Measurements from ENCODE around the gene TSC1.

DNA sequence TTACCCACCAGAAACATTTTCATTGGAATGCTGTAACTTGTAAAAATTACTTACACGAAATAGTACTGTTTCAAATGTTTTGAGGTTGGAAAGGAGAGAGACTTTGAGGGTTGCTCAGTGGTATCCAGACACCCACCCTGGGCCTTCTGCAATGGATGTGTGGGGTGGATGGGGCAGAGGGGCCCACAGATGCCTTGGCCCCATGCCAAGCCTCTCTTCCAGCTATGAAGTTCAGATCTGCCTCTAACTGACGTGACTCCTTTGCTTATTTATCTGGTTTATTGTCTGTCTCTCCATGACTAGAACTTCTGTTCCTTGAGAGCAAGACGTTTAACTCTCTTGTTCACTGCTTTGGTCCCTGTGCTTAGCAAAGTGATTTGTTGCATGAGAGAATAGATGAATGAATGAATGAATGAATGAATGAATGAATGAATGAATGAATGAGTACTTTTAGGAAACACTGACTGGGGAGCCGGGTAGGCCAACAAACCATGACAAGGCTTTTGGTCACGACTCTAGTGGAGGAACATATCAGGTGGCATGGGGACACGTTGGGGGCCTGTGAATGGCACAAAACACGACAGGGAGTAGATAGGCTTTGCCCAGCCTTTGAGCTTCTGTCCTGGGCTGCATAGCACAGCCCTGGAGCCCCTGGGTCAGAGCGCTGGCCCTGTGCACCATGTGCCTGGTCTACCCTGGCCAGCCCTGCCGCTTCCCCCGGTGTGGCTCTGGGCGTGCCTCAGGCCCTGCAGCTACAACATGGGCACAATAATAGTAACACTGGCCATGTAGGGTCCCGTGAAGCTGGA lies 98.1 kb downstream of the TSC1 start:
- no peak for TF ChIP-seq CTCF (IDR thresholded peaks at IDR 0.05)
- TF ChIP-seq POLR2AphosphoS5 (IDR thresholded peaks at IDR 0.05), result no peak
